ENCODE measurements around the gene TMEM119. TPM values are rescaled to one million over a fixed set of nuclear protein-coding genes. Genes with fewer than 3 reads are reported as not detected.

The TMEM119 gene
- total and polyA plus RNA-seq, 2 of the 8 experiments (the other 6 are each of a cell fraction or from before 2014, with no cell fraction given), result 0.35 to 0.61 TPM

DNA sequence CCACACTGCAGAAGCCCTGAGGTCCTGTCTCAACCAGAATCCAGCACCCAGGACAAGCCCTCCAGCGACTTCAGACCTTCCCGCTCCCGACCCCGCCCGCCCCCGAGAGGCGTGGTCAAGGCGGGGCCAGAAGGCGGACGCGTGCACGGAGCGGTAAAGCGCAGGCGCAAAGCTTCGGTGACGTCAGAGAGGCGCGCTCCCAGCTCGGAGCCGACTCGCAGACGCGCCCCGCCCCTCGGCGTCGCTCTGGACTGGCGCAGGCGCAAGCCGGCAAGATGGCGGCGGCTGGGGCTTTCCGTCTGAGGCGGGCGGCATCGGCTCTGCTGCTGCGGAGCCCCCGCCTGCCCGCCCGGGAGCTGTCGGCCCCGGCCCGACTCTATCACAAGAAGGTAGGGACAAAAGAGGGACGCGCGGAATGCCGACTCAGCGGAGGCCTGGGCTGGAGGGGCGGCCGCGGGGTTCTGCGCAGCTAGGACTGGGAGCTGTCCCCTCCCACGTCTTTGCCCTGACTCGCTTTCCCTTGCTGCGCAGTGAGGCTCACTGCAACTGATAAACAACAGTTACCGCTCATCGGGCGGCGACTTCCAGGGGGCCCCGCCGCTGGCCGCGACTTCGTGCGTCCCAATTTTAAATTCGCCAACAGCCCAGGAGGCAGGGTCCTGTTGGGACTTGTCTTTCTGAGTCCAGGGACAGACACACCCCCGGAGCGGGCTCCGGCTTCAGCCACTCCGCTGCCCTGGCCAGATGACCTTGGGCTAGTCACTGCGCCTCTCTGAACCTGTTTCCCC is 35.3 kb downstream of the TMEM119 start, which contains the start of gene ISCU (continued):
- TF ChIP-seq SAP30 (IDR thresholded peaks at IDR 0.05; ENCODE audit: insufficient read depth, insufficient replicate concordance, low read length) (peak; percentile 51), TAF1 (IDR thresholded peaks at IDR 0.05; ENCODE audit: low read depth, low read length) (peak; percentile 81), SRF (IDR thresholded peaks at IDR 0.05; ENCODE audit: low read depth, low read length) (peak; percentile 56), CBX5 (IDR thresholded peaks at IDR 0.05; ENCODE audit: low read depth, low read length) (no peak), ASH2L (IDR thresholded peaks at IDR 0.05; ENCODE audit: low read length) (peak; percentile 58), KDM5A (IDR thresholded peaks at IDR 0.05; ENCODE audit: low read length) (peak; percentile 93), TAF7 (optimal IDR thresholded peaks at IDR 0.05; ENCODE audit: borderline replicate concordance, low read depth, low read length) (no peak), GABPA (IDR thresholded peaks at IDR 0.05; ENCODE audit: borderline replicate concordance, insufficient read depth, low read length) (no peak), SIN3A (conservative IDR thresholded peaks at IDR 0.05 in 1 of 2, IDR thresholded peaks at IDR 0.05 in 1 of 2; ENCODE audit: low read depth in 1 of 2, low read length in 2 of 2) (peak in 1 of 2 experiments; percentile 32; a peak in 1 of 4 replicates), BACH1 (IDR thresholded peaks at IDR 0.05; ENCODE audit: low read length) (no peak), HDAC2 (IDR thresholded peaks at IDR 0.05; ENCODE audit: borderline replicate concordance in 1 of 2, low read depth in 2 of 2, low read length in 2 of 2) (peak in 1 of 2 experiments; percentile 26; a peak in 1 of 4 replicates), RBBP5 (IDR thresholded peaks at IDR 0.05; ENCODE audit: borderline replicate concordance, low read depth, low read length) (peak; percentile 96), PHF8 (conservative IDR thresholded peaks at IDR 0.05; ENCODE audit: low read depth, low read length) (peak; percentile 100)
- TF ChIP-seq, protein P1, sequence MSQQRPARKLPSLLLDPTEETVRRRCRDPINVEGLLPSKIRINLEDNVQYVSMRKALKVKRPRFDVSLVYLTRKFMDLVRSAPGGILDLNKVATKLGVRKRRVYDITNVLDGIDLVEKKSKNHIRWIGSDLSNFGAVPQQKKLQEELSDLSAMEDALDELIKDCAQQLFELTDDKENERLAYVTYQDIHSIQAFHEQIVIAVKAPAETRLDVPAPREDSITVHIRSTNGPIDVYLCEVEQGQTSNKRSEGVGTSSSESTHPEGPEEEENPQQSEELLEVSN (IDR thresholded peaks at IDR 0.05), result 0 out of 2 replicates have a peak, but pooled peaks have one; percentile 33
- TF ChIP-seq, protein P2, sequence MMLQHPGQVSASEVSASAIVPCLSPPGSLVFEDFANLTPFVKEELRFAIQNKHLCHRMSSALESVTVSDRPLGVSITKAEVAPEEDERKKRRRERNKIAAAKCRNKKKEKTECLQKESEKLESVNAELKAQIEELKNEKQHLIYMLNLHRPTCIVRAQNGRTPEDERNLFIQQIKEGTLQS (IDR thresholded peaks at IDR 0.05; ENCODE audit: insufficient read depth, low read depth, low read length), result peak; percentile 71
